OCI-LY7 (cell line): Measurements from ENCODE around the gene PDZRN3.

Source experiments
- CTCF ChIP-seq: fragments of 200-600 bp; sonication (generic); conservative IDR thresholded peaks from 2 replicates; pipeline ENCODE4 v1.5.1; 2014; ENCODE audit warnings: mild to moderate bottlenecking, antibody characterized with exemption, low read length, moderate library complexity, mixed read lengths
- EZH2phosphoT487 ChIP-seq: fragments of 200-600 bp; sonication (generic); IDR thresholded peaks from 2 replicates; pipeline ENCODE4 v1.6.1; 2018; ENCODE audit warnings: low read depth, borderline replicate concordance, mild to moderate bottlenecking, mixed run types, antibody characterized with exemption, low read length, moderate library complexity, mixed read lengths

- TF ChIP-seq CTCF (no peak), EZH2phosphoT487 (no peak)
Measured at GRCh38 chr3:73626106-73626505, 1.4 kb upstream of the PDZRN3 start.
